ENCODE data around the gene ATP1A2. TPM values are rescaled to one million over a fixed set of nuclear protein-coding genes. Genes with fewer than 3 reads are reported as not detected.

ATP1A2 gene
- total and polyA plus RNA-seq, 2 experiments from 2014 or later: 4.9 to 17.7 TPM

- H3K27me3 ChIP-seq (ENCODE audit: insufficient read depth): no peaks in the 10 kb centered on the region
- no peak overlapping the region for H3K4me3 Mint-ChIP-seq
- H4K20me1 ChIP-seq (replicated peaks; ENCODE audit: insufficient read depth): no peaks in the 10 kb centered on the region
- H3K9me3 Mint-ChIP-seq: no peaks in the 10 kb centered on the region
- peaks cover 29% of the 10 kb centered on the region for H3K4me1 ChIP-seq (ENCODE audit: insufficient read depth)
- ATAC-seq (no peak), DNase-seq (ENCODE audit: low spot score) (no peak)
- H3K27ac Mint-ChIP-seq: peak overlapping the region; percentile 71; the same call in 1 of the 2 replicates
- peaks cover 9% of the 10 kb centered on the region for H3K9me2 ChIP-seq (ENCODE audit: insufficient read depth)
- peak overlapping the region; percentile 60; the same call in 1 of the 2 replicates for H3K4me2 ChIP-seq
- peaks cover 19% of the 10 kb centered on the region for H3K27me3 Mint-ChIP-seq (ENCODE audit: insufficient read depth, low read depth, poor library complexity)
- H3K4me1 Mint-ChIP-seq: peaks cover 47% of the 10 kb centered on the region
- no peaks in the 10 kb centered on the region for H3K79me2 ChIP-seq (replicated peaks; ENCODE audit: insufficient read depth)
- no peaks in the 10 kb centered on the region for H3K36me3 Mint-ChIP-seq (ENCODE audit: low read depth)
- H3K36me3 ChIP-seq (ENCODE audit: insufficient read depth): no peaks in the 10 kb centered on the region
- no peak overlapping the region for H3K4me3 ChIP-seq
- TF ChIP-seq, protein P1, sequence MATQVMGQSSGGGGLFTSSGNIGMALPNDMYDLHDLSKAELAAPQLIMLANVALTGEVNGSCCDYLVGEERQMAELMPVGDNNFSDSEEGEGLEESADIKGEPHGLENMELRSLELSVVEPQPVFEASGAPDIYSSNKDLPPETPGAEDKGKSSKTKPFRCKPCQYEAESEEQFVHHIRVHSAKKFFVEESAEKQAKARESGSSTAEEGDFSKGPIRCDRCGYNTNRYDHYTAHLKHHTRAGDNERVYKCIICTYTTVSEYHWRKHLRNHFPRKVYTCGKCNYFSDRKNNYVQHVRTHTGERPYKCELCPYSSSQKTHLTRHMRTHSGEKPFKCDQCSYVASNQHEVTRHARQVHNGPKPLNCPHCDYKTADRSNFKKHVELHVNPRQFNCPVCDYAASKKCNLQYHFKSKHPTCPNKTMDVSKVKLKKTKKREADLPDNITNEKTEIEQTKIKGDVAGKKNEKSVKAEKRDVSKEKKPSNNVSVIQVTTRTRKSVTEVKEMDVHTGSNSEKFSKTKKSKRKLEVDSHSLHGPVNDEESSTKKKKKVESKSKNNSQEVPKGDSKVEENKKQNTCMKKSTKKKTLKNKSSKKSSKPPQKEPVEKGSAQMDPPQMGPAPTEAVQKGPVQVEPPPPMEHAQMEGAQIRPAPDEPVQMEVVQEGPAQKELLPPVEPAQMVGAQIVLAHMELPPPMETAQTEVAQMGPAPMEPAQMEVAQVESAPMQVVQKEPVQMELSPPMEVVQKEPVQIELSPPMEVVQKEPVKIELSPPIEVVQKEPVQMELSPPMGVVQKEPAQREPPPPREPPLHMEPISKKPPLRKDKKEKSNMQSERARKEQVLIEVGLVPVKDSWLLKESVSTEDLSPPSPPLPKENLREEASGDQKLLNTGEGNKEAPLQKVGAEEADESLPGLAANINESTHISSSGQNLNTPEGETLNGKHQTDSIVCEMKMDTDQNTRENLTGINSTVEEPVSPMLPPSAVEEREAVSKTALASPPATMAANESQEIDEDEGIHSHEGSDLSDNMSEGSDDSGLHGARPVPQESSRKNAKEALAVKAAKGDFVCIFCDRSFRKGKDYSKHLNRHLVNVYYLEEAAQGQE (IDR thresholded peaks at IDR 0.05; ENCODE audit: unreplicated experiment): no peak
- no peak for TF ChIP-seq CREB1 (CRISPR knock-in tag; IDR thresholded peaks at IDR 0.05; ENCODE audit: low read depth)
- no peak for TF ChIP-seq STAT1 (IDR thresholded peaks at IDR 0.05; ENCODE audit: unreplicated experiment)
- no peak for TF ChIP-seq ZNF462 (CRISPR knock-in tag; IDR thresholded peaks at IDR 0.05)
- TF ChIP-seq ZNF331 (CRISPR knock-in tag; IDR thresholded peaks at IDR 0.05; ENCODE audit: low read depth): no peak
- TF ChIP-seq NANOG (IDR thresholded peaks at IDR 0.05; ENCODE audit: borderline replicate concordance): no peak
- no peak for TF ChIP-seq JUNB (IDR thresholded peaks at IDR 0.05; ENCODE audit: unreplicated experiment)
- TF ChIP-seq, protein P2, sequence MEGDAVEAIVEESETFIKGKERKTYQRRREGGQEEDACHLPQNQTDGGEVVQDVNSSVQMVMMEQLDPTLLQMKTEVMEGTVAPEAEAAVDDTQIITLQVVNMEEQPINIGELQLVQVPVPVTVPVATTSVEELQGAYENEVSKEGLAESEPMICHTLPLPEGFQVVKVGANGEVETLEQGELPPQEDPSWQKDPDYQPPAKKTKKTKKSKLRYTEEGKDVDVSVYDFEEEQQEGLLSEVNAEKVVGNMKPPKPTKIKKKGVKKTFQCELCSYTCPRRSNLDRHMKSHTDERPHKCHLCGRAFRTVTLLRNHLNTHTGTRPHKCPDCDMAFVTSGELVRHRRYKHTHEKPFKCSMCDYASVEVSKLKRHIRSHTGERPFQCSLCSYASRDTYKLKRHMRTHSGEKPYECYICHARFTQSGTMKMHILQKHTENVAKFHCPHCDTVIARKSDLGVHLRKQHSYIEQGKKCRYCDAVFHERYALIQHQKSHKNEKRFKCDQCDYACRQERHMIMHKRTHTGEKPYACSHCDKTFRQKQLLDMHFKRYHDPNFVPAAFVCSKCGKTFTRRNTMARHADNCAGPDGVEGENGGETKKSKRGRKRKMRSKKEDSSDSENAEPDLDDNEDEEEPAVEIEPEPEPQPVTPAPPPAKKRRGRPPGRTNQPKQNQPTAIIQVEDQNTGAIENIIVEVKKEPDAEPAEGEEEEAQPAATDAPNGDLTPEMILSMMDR (conservative IDR thresholded peaks at IDR 0.05; ENCODE audit: low read depth in 2 of 2): no peak
- TF ChIP-seq POLR2AphosphoS5 (IDR thresholded peaks at IDR 0.05; ENCODE audit: low read depth): no peak
- no peak for TF ChIP-seq EZH2 (IDR thresholded peaks at IDR 0.05; ENCODE audit: low read depth, unreplicated experiment)
- no peak for TF ChIP-seq ZNF114 (CRISPR knock-in tag; IDR thresholded peaks at IDR 0.05)
- no peak for TF ChIP-seq EZH2phosphoT487 (IDR thresholded peaks at IDR 0.05; ENCODE audit: unreplicated experiment)
- TF ChIP-seq ETS1 (IDR thresholded peaks at IDR 0.05): no peak
- no peak overlapping the region for H3K27ac ChIP-seq (ENCODE audit: low read depth)
- H2AFZ ChIP-seq: peak overlapping the region; percentile 60
- no peaks in the 10 kb centered on the region for H3F3A ChIP-seq (replicated peaks; ENCODE audit: low read depth)
Measured at GRCh38 chr1:160109686-160110085, 5.9 kb upstream of the ATP1A2 start.
